Rectal smooth muscle tissue (tissue), 1 donor: ENCODE measurements around the gene DIP2C.

Experiments
- H3K27ac ChIP-seq: one replicate; pipeline ENCODE4 v1.7.0; 2013; ENCODE audit warnings: low read depth, low read length, inconsistent platforms
- H3K27me3 ChIP-seq: one replicate; pipeline ENCODE4 v1.7.0; 2013; ENCODE audit warnings: low read length; ENCODE audit not compliant: control insufficient read depth, insufficient read depth
- H3K36me3 ChIP-seq: one replicate; pipeline ENCODE4 v1.7.0; 2013; ENCODE audit warnings: low read length; ENCODE audit not compliant: control insufficient read depth, insufficient read depth
- H3K4me1 ChIP-seq: one replicate; pipeline ENCODE4 v1.7.0; 2013; ENCODE audit warnings: low read length; ENCODE audit not compliant: control insufficient read depth, insufficient read depth
- H3K4me3 ChIP-seq: one replicate; pipeline ENCODE4 v1.7.0; 2013; ENCODE audit warnings: low read length
- H3K9ac ChIP-seq: one replicate; pipeline ENCODE4 v1.7.0; 2013; ENCODE audit warnings: low read length

The DIP2C gene

GRCh38 chr10:478471-479245 is 210.8 kb downstream of the DIP2C start:
- H3K36me3 ChIP-seq = no peaks in the 10 kb centered on the region
- peaks cover 15% of the 10 kb centered on the region for H3K4me1 ChIP-seq
- no peak overlapping the region for H3K4me3 ChIP-seq
- no peak overlapping the region for H3K27ac ChIP-seq
- no peaks in the 10 kb centered on the region for H3K27me3 ChIP-seq
- no peak overlapping the region for H3K9ac ChIP-seq

DNA sequence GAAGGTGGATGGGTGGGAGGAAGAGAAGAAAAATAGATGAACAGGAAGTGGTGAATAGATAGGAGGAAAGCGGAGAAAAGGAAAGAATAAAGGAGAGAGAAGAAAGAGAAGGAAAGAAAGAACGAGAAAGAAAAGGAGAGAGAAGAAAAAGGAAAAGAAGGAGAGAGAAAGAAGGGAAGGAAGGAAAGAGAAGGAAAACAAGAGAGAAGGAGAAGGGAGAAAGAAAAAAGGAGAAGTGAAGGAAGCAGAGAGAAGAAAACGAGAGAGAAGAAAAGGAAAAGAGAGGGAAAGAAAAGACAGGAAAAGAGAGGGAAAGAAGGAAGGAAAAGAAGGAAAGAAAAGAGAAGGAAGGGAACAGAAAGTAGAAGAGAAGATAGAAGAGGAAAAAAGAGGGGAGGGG is 211.8 kb downstream of the DIP2C start:
- no peak overlapping the region for H3K9ac ChIP-seq

DNA sequence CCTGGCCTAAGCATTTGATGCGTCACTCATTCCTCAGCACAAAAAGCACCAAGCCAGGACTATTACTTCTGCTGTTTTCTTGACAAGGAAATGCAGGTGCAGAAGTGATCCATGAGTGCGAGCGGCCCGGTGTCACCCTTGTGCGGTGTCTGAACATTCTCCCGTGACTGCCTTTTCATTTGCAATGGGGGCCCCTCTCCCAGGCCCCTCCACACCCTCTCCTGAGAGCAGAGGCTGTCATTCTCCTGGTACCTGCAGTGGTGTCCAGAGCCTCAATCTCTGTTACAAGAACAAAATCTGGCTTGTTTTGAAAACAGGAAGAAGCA is 213.1 kb downstream of the DIP2C start:
- no peak overlapping the region for H3K9ac ChIP-seq
- H3K4me3 ChIP-seq = no peak overlapping the region
- no peak overlapping the region for H3K27ac ChIP-seq
- H3K4me1 ChIP-seq = peaks cover 6% of the 10 kb centered on the region
- H3K36me3 ChIP-seq = peaks cover under 1% of the 10 kb centered on the region
- H3K27me3 ChIP-seq = no peaks in the 10 kb centered on the region

More for the DNA sequence above, 211.8 kb downstream of the DIP2C start:
- Histone ChIP-seq H3K27me3 (no peaks in the 10 kb centered on the region), H3K4me1 (peaks cover 13% of the 10 kb centered on the region), H3K27ac (no peak overlapping the region), H3K4me3 (no peak overlapping the region), H3K36me3 (no peaks in the 10 kb centered on the region)

GRCh38 chr10:475709-476454 is 213.6 kb downstream of the DIP2C start:
- Histone ChIP-seq H3K9ac (no peak overlapping the region), H3K36me3 (peaks cover 5% of the 10 kb centered on the region), H3K27me3 (no peaks in the 10 kb centered on the region), H3K4me1 (peaks cover 2% of the 10 kb centered on the region), H3K4me3 (no peak overlapping the region), H3K27ac (peak overlapping the region; percentile 10)

DNA sequence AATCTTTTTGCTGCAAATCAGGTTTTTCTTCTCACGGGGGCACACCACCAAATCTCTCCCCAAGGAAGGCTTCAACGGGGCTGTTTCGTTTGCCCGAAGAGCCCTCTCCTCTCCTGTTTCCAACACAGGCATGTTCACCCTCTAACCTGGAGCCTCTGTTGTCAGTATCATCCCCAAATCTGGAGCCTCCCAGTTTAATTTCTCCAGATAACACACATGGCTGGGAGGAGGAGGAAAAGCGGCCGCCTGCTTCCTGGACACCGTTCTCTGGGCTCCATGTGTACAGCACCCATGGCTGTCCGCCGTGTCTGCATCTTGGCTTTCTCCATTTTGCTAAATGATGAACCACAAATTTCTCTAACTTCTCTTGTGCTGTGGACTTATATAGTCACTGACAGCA is 214.5 kb downstream of the DIP2C start:
- no peak overlapping the region for H3K27ac ChIP-seq
- H3K4me1 ChIP-seq = no peaks in the 10 kb centered on the region
- no peak overlapping the region for H3K4me3 ChIP-seq
- H3K9ac ChIP-seq = no peak overlapping the region
- peaks cover 12% of the 10 kb centered on the region for H3K36me3 ChIP-seq
- no peaks in the 10 kb centered on the region for H3K27me3 ChIP-seq

DNA sequence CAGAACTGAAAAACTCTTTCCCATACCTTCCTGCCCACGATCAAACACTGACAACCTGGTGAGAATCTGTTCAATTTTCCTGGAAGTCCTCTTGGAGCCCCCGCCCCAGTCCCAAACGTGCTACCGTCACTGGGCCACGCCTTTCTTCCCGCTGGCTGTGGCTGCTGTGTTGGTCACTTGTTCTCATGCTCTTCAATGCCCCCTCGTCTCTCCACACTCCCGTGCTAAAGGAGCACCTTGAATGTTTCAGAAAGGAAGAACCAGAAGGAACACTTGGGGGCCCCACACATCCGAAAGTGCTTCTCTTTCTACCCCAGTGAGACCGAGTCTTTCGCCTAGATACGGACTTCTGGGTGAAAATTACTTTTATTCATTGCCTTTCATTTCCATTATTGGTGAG is 215.1 kb downstream of the DIP2C start:
- Histone ChIP-seq H3K9ac (no peak overlapping the region), H3K27ac (no peak overlapping the region), H3K4me1 (no peaks in the 10 kb centered on the region), H3K27me3 (no peaks in the 10 kb centered on the region), H3K36me3 (peaks cover 12% of the 10 kb centered on the region), H3K4me3 (no peak overlapping the region)

DNA sequence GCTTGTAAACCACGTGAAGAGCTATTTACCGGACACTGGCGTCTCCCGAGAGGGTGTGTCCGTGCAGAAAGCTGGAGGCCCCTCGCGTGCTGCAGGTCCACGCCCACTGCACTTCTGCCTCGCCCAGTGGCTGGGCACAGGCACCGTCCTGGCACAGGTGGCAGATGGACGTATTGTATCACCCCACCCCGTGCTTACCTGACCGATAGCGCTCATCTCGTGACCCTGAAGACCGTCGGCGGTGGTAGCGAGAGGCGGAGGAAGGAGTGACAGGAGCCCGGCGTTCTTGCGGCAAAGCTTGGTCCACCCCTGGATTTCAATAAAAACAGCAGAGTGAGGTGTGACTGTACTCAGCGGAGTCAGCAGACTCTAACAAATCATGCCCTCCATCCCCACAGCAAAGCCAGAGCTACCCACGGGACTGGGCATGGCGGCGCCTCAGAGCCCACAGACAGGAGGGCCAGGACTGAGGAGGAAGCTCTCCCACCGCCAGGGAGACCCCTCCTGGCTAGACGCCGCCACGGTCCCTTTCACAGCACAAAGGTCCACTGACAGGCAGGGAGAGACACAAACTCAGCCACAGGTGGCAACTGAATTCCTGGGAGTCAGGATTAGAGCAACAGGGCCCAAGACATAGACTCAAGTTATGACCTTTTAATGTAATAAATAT is 217.1 kb downstream of the DIP2C start:
- H3K36me3 ChIP-seq = peaks cover 12% of the 10 kb centered on the region
- no peaks in the 10 kb centered on the region for H3K27me3 ChIP-seq
- no peaks in the 10 kb centered on the region for H3K4me1 ChIP-seq
- no peak overlapping the region for H3K4me3 ChIP-seq
- H3K9ac ChIP-seq = no peak overlapping the region
- no peak overlapping the region for H3K27ac ChIP-seq

DNA sequence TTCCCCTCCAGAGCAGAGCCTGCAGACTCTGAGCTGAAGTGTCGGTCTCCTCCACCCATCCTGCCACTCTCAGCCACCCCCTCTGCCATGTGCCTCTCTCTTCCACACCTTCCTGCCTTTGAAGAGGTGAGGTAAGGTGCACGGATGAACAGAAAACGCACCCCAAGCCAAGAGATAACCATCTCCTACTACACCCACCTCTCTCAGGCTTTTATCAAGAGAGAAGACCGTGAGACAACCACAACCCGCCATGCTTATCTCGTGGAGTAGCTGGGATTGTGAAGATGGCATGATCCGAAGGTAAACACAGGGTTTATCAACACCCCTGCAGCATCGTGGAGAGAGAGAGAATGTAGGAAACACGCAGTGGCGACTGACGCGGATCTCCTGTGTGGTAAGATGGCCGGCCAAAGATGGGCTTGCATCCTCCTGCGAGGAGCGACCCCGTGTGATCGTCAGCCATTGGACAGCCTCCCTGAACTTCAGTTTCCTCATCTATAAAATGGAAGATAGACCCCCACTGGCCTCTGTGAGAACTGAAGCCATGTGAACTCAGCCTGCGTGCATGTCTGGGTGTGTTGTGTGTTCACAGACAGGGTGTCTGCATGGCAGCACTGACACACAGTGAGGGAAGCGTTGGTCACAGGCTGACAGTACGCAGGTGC is 219.0 kb downstream of the DIP2C start:
- Histone ChIP-seq H3K4me3 (no peak overlapping the region), H3K9ac (no peak overlapping the region), H3K4me1 (no peaks in the 10 kb centered on the region), H3K27ac (no peak overlapping the region), H3K27me3 (no peaks in the 10 kb centered on the region), H3K36me3 (peaks cover 12% of the 10 kb centered on the region)

DNA sequence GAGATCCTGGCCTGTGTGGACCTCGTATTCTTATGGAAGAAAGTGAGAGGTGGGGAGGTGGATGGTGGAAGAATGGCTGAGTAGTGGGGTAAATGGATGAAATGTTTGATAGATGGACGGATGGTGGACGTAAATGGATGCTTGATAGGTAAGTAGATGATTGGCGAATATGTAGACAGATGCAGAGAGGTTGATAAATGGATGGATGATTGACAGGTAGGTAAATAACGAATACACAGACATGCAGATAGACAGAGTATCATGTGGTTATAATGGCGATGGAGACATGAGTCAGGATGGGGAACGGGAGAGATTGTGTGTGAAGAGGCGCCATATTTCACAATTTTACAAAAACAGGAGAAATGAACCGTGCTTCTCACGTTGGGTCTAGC is 219.5 kb downstream of the DIP2C start:
- H3K4me1 ChIP-seq = no peaks in the 10 kb centered on the region
- H3K4me3 ChIP-seq = no peak overlapping the region
- H3K36me3 ChIP-seq = peaks cover 12% of the 10 kb centered on the region
- H3K27ac ChIP-seq = no peak overlapping the region
- no peaks in the 10 kb centered on the region for H3K27me3 ChIP-seq
- H3K9ac ChIP-seq = no peak overlapping the region

DNA sequence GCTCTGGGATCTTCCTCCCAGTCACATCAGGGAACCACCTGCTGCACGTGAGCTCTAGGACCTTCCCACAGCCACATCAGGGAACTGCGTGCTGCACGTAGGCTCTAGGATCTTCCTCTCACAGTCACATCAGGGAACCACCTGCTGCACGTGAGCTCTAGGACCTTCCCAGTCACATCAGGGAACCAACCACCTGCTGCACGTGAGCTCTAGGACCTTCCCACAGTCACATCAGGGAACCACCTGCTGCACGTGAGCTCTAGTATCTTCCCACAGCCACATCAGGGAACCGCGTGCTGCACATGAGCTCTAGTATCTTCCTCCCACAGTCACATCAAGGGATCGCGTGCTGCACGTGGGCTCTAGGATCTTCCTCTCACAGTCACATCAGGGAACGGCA is 229.7 kb downstream of the DIP2C start:
- no peak overlapping the region for H3K27ac ChIP-seq
- H3K36me3 ChIP-seq = no peaks in the 10 kb centered on the region
- no peak overlapping the region for H3K4me3 ChIP-seq
- H3K4me1 ChIP-seq = peaks cover 18% of the 10 kb centered on the region
- H3K9ac ChIP-seq = no peak overlapping the region
- no peaks in the 10 kb centered on the region for H3K27me3 ChIP-seq

DNA sequence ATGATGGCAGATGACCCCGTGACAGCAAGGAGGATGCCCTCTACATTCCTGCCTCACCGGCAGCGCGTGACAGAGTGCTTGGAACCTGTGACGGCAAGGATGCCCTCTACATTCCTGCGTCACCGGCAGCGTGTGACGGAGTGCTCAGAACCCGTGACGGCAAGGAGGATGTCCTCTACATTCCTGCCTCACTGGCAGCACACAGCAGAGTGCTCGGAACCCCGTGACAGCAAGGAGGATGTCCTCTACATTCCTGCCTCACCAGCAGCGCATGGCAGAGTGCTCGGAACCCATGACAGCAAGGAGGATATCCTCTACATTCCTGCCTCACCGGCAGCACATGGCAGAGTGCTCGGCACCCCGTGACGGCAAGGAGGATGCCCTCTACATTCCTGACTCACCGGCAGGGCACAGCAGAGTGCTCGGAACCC is 231.0 kb downstream of the DIP2C start:
- Histone ChIP-seq H3K4me3 (no peak overlapping the region), H3K9ac (no peak overlapping the region), H3K27ac (peak overlapping the region; percentile 77), H3K36me3 (no peaks in the 10 kb centered on the region), H3K27me3 (no peaks in the 10 kb centered on the region), H3K4me1 (peaks cover 24% of the 10 kb centered on the region)

DNA sequence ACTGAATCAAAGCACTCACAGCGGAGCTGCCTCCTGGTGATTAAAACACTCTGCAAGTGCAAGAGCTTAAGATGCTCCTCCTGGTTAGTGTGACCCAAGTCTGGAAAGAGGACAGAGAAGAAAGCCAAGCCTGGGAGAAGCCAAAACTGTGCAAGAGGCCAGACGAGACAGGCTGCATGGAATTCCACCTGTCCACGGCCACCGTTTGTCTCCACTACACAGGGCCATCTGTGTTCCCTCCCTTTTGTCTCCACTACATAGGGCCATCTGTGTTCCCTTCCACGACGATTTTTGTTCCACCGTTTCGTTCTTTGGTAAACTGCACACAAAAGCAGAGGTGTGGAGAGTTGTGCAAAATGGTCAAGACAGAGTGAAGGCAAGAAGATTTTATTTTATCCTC is 233.0 kb downstream of the DIP2C start:
- Histone ChIP-seq H3K9ac (no peak overlapping the region), H3K27me3 (no peaks in the 10 kb centered on the region), H3K4me3 (no peak overlapping the region), H3K36me3 (no peaks in the 10 kb centered on the region), H3K27ac (peak overlapping the region; percentile 71), H3K4me1 (peaks cover 36% of the 10 kb centered on the region)
